ENCODE data around the gene NAV2.

NAV2 gene

DNA sequence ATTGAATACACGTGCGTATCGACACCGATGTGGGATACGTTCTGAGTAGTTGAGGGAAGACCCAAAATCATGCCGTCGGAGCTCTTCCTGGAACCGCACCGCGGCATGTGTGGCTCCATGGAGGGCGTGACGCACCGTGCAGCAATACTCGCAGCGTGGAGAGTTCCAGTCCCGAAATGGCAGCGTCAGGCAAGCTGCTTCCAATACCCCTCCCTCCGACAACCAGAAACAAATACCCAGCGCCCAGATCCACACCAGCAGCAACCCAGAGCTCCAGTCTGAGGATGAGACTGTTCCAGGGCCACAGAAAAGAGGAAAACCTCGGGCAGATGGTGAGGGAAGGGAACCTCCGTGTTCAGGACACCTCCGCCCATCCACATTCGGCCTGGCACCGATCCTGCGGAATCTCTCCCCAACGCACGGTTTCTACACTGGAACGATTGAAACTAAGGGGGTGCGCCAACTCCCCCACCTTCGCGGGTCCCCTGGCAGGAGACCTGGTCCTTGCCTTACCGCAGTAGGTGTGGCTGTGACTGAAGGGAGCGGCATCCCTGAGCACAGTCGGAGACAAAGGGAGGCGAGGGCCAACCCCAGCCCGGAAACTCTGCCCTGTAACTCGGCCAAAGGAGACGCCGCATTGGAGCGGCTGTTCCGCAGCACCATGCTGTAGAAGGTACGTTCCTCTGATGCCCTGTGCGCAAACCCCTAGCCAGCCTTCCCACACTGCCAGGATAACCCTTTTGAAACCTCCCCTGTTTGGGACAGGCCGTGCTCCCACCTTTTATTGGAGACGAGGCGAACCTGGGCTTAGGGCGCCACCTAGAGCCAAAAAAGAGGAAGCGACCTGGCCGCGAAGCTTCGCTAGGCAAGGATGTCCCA, 419.4 kb downstream of the NAV2 start:
- peak; percentile 43 for DNase-seq (ENCODE audit: low read depth)
- TF ChIP-seq, protein P1, sequence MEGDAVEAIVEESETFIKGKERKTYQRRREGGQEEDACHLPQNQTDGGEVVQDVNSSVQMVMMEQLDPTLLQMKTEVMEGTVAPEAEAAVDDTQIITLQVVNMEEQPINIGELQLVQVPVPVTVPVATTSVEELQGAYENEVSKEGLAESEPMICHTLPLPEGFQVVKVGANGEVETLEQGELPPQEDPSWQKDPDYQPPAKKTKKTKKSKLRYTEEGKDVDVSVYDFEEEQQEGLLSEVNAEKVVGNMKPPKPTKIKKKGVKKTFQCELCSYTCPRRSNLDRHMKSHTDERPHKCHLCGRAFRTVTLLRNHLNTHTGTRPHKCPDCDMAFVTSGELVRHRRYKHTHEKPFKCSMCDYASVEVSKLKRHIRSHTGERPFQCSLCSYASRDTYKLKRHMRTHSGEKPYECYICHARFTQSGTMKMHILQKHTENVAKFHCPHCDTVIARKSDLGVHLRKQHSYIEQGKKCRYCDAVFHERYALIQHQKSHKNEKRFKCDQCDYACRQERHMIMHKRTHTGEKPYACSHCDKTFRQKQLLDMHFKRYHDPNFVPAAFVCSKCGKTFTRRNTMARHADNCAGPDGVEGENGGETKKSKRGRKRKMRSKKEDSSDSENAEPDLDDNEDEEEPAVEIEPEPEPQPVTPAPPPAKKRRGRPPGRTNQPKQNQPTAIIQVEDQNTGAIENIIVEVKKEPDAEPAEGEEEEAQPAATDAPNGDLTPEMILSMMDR (IDR thresholded peaks at IDR 0.05; ENCODE audit: insufficient read depth, low read depth, low read length, missing control alignments): peak; percentile 81
- no peak overlapping the region for H3K4me3 ChIP-seq (ENCODE audit: low read depth, low read length)

DNA sequence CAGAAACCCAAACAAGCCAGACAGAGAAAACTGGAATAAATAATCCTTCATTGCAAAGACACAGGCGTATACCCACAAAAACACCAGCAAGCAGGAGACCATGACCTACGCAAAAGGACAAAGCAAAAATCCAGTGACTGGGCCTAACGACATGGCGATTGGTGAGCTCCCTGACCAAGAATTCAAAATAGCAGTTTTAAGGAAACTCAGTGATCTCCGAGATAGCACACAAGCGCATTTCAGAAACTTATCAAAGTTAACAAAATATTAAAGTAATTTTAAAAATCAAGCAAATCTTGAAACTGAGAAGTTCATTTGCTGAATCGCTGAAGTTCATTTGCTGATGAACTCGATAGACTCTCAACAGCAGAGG, 420.0 kb downstream of the NAV2 start:
- TF ChIP-seq, protein P1 (IDR thresholded peaks at IDR 0.05; ENCODE audit: insufficient read depth, low read depth, low read length, missing control alignments): no peak
- H3K4me3 ChIP-seq (ENCODE audit: low read depth, low read length): no peak overlapping the region
- no peak for DNase-seq (ENCODE audit: low read depth)

GRCh38 chr11:20134991-20135736, 422.5 kb downstream of the NAV2 start:
- TF ChIP-seq, protein P1 (IDR thresholded peaks at IDR 0.05; ENCODE audit: insufficient read depth, low read depth, low read length, missing control alignments): no peak
- DNase-seq (ENCODE audit: low read depth): no peak
- no peak overlapping the region for H3K4me3 ChIP-seq (ENCODE audit: low read depth, low read length)

DNA sequence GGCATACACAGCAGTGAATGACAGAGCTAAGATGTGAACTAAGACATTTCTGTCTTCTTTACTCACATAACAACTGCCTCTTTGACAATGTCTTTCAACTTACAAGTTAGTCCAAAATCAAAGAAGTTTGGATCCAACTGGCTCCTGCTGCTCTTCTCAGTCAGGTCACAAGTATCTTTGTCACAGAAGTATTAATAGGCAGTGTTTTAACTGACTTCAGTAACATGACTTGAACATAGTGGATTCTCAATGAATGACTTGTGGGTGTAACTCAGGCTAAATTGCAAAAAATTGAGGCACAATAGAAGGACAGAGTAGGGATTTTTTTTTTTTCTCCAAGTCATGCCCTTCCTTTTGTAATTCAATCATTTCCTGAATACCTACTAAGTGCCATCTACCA, 425.0 kb downstream of the NAV2 start:
- TF ChIP-seq, protein P1 (IDR thresholded peaks at IDR 0.05; ENCODE audit: insufficient read depth, low read depth, low read length, missing control alignments): no peak
- H3K4me3 ChIP-seq (ENCODE audit: low read depth, low read length): no peak overlapping the region
- DNase-seq (ENCODE audit: low read depth): no peak

GRCh38 chr11:20138707-20139106, 426.1 kb downstream of the NAV2 start:
- TF ChIP-seq, protein P1 (IDR thresholded peaks at IDR 0.05; ENCODE audit: insufficient read depth, low read depth, low read length, missing control alignments): no peak
- no peak for DNase-seq (ENCODE audit: low read depth)
- H3K4me3 ChIP-seq (ENCODE audit: low read depth, low read length): no peak overlapping the region

DNA sequence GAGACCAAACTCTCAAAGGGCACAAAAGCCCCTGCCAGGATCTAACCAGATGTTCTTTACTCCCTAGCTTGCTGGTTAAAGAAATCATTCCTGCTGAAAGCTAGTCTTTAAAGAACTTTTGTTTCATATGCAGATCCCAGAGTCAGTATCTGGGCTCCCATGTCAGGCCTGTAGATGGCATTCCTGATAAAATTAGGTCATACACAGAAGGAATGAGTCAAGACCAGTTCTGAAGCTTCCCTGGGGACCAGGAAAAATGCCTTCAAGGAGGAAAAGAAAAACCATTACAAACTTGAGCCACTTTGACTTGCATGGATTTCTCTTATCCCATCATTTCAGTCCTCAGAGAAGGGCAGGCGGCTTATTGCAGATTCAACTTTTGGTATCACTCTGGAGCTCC, 441.7 kb downstream of the NAV2 start:
- TF ChIP-seq, protein P1 (IDR thresholded peaks at IDR 0.05; ENCODE audit: insufficient read depth, low read depth, low read length, missing control alignments): no peak
- no peak for DNase-seq (ENCODE audit: low read depth)
- H3K4me3 ChIP-seq (ENCODE audit: low read depth, low read length): no peak overlapping the region
